HEK293T (cell line): ENCODE data around the gene ADAMTS5.

Experiments used
- CTCF ChIA-PET: fragments of 350-600 bp; formaldehyde crosslinking; extraction: SDS; loops from one replicate; lab custom pipeline; 2021; ENCODE audit warnings: antibody characterized with exemption, inconsistent platforms; lab: Yijun Ruan, JAX
- POLR2A ChIA-PET: fragments of 350-600 bp; formaldehyde crosslinking; extraction: SDS; loops from one replicate; lab custom pipeline; 2020; ENCODE audit warnings: antibody characterized with exemption, inconsistent platforms; lab: Yijun Ruan, JAX
- DNase-seq: peaks from one replicate; pipeline ENCODE4 v3.0.0; 2012; ENCODE audit warnings: mixed read lengths; ENCODE audit errors: extremely low spot score
- ARNT ChIP-seq: fragments of 450-650 bp; IDR thresholded peaks from 2 replicates; pipeline ENCODE4 v1.6.1; 2017; ENCODE audit warnings: mild to moderate bottlenecking
- BHLHE40 ChIP-seq: fragments of 450-650 bp; IDR thresholded peaks from 2 replicates; pipeline ENCODE4 v1.6.1; 2016; ENCODE audit warnings: mild to moderate bottlenecking, moderate library complexity, borderline replicate concordance
- CTBP1 ChIP-seq: fragments of 450-650 bp; IDR thresholded peaks from 2 replicates; pipeline ENCODE4 v1.6.1; 2016; ENCODE audit warnings: borderline replicate concordance
- ELF4 ChIP-seq: fragments of 450-650 bp; IDR thresholded peaks from 2 replicates; pipeline ENCODE4 v1.6.1; 2017; ENCODE audit warnings: antibody characterized with exemption
- FOXA1 ChIP-seq: fragments of 450-650 bp; IDR thresholded peaks from 2 replicates; pipeline ENCODE4 v1.6.1; 2016; ENCODE audit warnings: mild to moderate bottlenecking
- FOXK2 ChIP-seq: fragments of 450-650 bp; IDR thresholded peaks from 2 replicates; pipeline ENCODE4 v1.6.1; 2016; ENCODE audit warnings: mild to moderate bottlenecking
- FOXM1 ChIP-seq: fragments of 450-650 bp; IDR thresholded peaks from 2 replicates; pipeline ENCODE4 v1.6.1; 2017; ENCODE audit warnings: mild to moderate bottlenecking, borderline replicate concordance
- HDGF ChIP-seq: fragments of 450-650 bp; IDR thresholded peaks from 2 replicates; pipeline ENCODE4 v1.6.1; 2017; ENCODE audit warnings: antibody characterized with exemption, borderline replicate concordance
- L3MBTL2 ChIP-seq: fragments of 450-650 bp; conservative IDR thresholded peaks from 2 replicates; pipeline ENCODE4 v1.6.1; 2016; ENCODE audit warnings: mild to moderate bottlenecking
- LEF1 ChIP-seq: fragments of 450-650 bp; IDR thresholded peaks from 2 replicates; pipeline ENCODE4 v1.6.1; 2017; ENCODE audit warnings: mild to moderate bottlenecking, borderline replicate concordance
- NFRKB ChIP-seq: fragments of 450-650 bp; IDR thresholded peaks from 2 replicates; pipeline ENCODE4 v1.6.1; 2016; ENCODE audit warnings: mild to moderate bottlenecking, moderate library complexity
- SP1 ChIP-seq: fragments of 450-650 bp; IDR thresholded peaks from 2 replicates; pipeline ENCODE4 v1.6.1; 2017
- SUZ12 ChIP-seq: fragments of 450-650 bp; IDR thresholded peaks from 2 replicates; pipeline ENCODE4 v1.6.1; 2016; ENCODE audit warnings: mild to moderate bottlenecking
- TARDBP ChIP-seq: fragments of 450-650 bp; IDR thresholded peaks from 2 replicates; pipeline ENCODE4 v1.6.1; 2016
- ZNF384 ChIP-seq: fragments of 450-650 bp; IDR thresholded peaks from 2 replicates; pipeline ENCODE4 v1.6.1; 2016
- TF ChIP-seq, protein P1 (sequence below): fragments of 450-650 bp; IDR thresholded peaks from 2 replicates; pipeline ENCODE4 v1.6.1; 2016

ADAMTS5 gene

DNA sequence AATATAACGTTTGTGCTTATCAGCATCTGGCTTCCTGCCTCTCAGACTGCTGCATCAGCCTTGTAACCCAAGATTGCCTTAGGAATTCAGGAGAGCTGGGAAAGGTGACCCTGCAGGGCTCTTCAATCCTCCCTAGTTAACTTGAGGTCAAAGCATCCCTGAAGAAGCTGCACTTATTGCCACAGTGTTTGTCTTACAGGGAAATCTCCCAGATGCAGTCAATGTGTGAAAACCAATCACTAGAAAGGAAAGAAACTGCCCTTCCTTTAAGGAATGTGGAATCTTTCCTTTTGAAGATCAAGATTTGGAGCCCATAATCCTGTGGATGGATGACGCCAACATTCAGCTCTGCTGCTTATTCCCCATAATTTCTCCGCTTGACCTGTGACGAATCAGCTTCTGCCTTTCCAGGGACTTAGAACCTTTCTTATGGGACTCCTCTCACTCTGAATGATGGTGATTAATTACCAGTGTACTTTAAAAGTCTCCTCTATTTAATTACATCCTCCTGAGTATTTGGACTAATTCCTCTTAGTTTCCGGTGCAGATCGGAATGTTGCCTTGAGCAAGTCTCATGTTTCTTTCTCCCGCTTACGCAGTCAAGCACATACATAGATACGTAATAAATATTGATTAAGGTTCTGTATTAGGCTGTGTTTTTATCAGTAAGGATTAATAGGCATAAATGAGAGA lies 14.4 kb downstream of the ADAMTS5 start:
- DNase-seq: no peak
- no peak for TF ChIP-seq HDGF
- TF ChIP-seq ELF4: no peak
- no peak for TF ChIP-seq FOXA1
- no peak for TF ChIP-seq L3MBTL2
- TF ChIP-seq, protein P1, sequence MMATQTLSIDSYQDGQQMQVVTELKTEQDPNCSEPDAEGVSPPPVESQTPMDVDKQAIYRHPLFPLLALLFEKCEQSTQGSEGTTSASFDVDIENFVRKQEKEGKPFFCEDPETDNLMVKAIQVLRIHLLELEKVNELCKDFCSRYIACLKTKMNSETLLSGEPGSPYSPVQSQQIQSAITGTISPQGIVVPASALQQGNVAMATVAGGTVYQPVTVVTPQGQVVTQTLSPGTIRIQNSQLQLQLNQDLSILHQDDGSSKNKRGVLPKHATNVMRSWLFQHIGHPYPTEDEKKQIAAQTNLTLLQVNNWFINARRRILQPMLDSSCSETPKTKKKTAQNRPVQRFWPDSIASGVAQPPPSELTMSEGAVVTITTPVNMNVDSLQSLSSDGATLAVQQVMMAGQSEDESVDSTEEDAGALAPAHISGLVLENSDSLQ: no peak
- no peak for TF ChIP-seq CTBP1
- no peak for TF ChIP-seq SUZ12
- TF ChIP-seq LEF1: no peak
- TF ChIP-seq ARNT: no peak
- TF ChIP-seq SP1: no peak
- no peak for TF ChIP-seq FOXK2
- no peak for TF ChIP-seq FOXM1
- POLR2A ChIA-PET: no interaction called here
- CTCF ChIA-PET: no interaction called here

DNA sequence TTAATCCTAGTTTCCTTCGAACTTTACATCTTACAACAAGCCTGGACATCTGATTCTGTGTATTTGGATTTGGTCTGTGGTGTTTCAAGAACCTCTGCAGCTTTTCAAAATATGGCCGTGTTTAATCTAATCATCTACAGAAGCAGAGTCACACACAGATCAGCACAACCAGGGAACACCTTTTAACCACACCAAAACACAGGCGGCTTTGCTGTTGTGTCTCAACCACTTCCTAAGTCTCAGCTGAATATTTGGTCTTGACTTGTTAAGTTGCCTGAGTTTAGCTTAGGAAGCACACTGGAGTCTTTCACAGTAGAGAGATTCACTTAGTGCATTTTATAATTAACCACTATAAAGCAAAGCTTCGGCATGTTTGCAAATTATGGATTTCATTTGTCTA lies 17.1 kb downstream of the ADAMTS5 start:
- ChIA-PET POLR2A (no interaction called here), CTCF (interaction anchor here (1.1 kb wide), 1 partner anchor 13 kb away, joined by 3 read pairs; no protein-coding TSS in a partner anchor)
- no peak for DNase-seq
- TF ChIP-seq ZNF384 (no peak), FOXM1 (no peak)

DNA sequence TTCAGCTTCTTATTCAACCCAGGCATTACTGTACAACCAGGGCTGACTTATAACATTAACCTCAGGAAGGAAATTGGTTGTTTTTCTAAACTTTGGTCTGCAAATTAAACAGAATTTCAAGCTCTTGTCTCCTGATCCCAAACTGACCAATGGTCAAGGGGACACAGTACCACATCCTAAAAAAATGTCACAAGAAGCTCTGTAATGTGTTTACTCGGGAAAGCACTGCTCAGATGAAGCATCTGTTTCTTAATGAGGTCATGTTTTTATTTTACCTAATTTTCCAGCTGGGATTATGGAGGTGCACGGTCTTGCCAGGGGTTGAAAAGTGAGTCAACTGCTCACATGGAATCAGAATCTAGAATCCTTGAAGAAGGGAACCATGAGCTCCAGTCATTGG lies 18.7 kb downstream of the ADAMTS5 start:
- ChIA-PET CTCF (interaction anchor here (1.1 to 1.6 kb wide), 2 partner anchors 13 to 15 kb away, joined by 3 to 4 read pairs; no protein-coding TSS in a partner anchor), POLR2A (interaction anchor here (0.9 kb wide), 1 partner anchor 8 kb away, joined by 3 read pairs; no protein-coding TSS in a partner anchor)
- no peak for DNase-seq
- TF ChIP-seq SP1 (no peak), FOXA1 (no peak), TARDBP (no peak), BHLHE40 (no peak), L3MBTL2 (no peak), FOXK2 (no peak), ZNF384 (no peak), CTBP1 (no peak), HDGF (no peak), ARNT (no peak), LEF1 (no peak), FOXM1 (no peak), SUZ12 (no peak), ELF4 (no peak), NFRKB (no peak)
- TF ChIP-seq, protein P1: no peak

DNA sequence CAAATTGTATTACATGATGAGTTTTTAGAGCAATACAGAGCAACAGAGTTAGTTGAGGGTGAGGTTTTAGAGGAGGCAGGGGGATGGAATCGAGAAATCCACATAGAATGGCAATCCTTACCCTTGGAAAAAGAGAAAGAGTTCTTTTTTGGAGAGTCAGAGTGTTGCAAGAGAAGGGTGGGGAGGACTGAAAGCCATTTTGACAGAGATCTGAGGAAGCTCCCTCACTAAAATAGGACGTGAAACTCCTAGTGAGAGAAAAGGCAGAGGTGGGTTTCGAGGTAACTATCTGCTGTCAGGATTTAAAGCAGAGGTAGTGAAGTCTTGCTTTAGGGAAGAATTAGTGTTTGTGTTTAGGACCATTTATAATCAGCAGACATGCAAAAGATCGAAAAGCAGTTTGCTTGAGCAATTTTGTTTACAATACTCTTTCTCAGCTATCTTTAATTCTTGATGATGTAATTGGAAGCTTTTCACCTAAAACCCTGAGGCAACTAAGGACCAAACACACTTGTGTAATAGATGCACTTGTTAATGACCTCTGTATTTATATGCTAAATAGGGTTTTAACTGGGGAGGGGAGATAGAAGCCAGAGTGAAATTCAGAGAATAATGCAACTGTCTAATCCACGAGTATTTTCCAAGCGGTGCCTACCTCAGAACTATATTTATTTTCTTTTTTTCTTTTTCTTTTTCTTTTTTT lies 20.0 kb downstream of the ADAMTS5 start:
- ChIA-PET POLR2A (no interaction called here), CTCF (interaction anchor here (2.0 kb wide), 1 partner anchor 15 kb away, joined by 6 read pairs; no protein-coding TSS in a partner anchor)
- TF ChIP-seq SUZ12 (no peak), ARNT (no peak), HDGF (no peak), LEF1 (no peak), CTBP1 (no peak), ZNF384 (no peak)
- TF ChIP-seq, protein P1: no peak
- no peak for DNase-seq

DNA sequence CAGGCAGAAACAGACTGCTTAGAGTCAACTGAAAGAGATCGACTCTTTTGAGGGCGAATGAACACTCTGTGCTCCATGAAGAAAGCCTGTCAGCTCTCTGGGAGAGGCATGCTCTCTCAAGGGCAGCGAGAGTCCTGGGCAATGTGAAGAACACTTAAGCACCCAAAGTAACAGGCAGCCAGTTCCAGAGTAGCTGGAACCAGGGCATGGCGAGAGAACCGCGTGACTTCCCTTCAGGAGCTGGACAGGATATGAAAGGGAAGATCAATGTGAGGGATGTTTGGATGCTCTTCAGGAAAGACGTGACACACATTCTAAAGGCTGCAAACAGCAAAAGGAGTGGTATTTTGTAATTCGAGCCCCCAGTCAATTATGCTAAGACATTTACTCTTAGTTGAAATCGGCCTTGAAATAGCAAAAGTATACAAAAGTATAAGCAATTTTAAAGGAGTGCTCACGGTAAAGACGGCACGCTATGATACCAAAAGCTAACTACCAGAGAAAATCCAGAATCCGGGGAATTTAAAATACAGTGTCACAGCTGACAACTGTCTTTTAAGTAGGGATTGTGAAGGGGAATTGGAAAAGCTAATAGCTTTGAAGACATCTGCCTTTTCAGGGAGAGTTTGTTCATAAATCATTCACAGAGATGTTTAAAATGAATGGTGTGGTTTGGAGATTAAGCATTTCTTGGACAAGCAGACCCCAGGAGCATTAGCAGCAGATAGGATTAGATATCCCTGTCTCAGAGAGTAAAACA lies 20.8 kb downstream of the ADAMTS5 start:
- POLR2A ChIA-PET: no interaction called here
- no peak for TF ChIP-seq FOXK2
- CTCF ChIA-PET: interaction anchor here (2.0 kb wide), 1 partner anchor 16 kb away, joined by 6 read pairs; no protein-coding TSS in a partner anchor
- no peak for DNase-seq

DNA sequence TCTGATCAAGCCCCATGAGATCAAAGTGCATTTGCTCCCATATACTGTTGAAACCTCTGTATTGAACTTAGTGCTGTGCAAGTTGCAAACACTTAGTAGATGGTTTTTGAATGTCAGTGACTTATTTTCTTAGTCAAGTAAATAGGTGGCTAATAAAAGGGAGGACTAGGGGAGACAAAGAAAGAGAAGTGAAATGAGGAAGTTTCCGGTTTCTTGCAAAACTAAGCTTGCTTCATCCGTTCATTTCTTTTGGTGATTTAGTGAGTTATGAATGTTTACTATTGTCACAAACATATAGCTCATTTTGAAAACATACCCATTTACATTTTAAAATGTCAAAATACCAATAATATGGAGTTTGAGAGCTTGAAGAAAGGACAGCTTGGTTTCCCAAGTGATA lies 23.0 kb downstream of the ADAMTS5 start:
- TF ChIP-seq HDGF (no peak), SP1 (no peak), TARDBP (no peak), LEF1 (no peak), FOXK2 (no peak), SUZ12 (no peak), CTBP1 (no peak), ELF4 (no peak), ZNF384 (no peak), NFRKB (no peak), BHLHE40 (no peak), FOXA1 (no peak), ARNT (no peak), FOXM1 (no peak)
- TF ChIP-seq, protein P1: no peak
- CTCF ChIA-PET: no interaction called here
- POLR2A ChIA-PET: interaction anchor here (1.6 kb wide), 1 partner anchor 99 kb away, joined by 4 read pairs; no protein-coding TSS in a partner anchor
- DNase-seq: no peak
